ENCODE results near the gene RASA3.
"Not testable (repeated sequence)": the region's sequence is repeated elsewhere in the genome, so short reads cannot be mapped to it uniquely, and the experiment has no call there.

The RASA3 gene

DNA sequence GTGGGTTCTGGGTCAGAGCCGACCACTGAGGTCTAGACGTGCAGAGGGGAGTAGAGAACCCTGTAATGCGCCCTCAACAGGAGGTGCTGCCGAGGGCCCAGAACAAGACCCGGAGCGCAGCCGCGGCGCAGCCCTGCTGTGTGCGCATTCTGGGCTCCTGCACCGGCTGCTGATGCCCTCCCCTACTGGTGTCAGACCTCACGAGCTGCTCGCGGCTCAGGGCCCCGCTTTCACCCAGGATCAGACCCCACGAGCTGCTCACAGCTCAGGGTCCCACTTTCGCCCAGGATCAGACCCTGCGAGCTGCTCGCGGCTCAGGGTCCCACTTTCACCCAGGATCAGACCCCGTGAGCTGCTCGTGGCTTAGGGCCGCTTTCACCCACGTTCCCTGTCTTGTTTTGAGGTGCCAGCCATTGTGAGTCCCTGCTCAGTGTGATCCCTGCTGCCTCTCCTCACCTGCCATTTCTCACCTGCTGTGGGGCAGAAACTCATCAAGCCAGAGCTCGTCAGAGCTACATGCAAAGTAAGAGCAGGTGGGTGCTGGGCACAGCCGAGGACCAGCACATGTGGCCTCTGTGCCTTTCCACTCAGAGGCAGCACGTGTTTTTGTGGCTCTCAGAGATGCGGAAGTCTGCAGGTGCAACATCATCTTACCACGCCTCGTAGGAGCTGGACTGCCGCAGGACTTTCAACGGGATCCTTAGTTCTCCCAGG lies 111.5 kb downstream of the RASA3 start:
- DNase-seq (ENCODE audit: low read depth, low spot score) = no peak

DNA sequence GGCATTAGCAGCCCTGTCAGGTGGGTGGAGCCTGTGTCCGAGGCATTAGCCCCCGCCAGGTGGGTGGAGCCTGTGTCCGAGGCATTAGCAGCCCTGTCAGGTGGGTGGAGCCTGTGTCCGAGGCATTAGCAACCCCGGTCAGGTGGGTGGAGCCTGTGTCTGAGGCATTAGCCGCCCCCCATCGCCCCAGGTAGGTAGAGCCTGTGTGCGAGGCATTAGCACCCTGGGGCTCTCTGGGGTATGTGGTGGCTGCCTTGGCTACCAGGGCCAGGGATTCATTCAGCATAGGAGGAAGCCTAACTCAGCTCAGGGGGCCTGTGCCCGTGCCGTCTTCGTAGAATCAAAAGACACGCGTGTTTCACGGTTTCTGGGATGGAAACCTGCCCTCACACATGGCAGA lies 112.3 kb downstream of the RASA3 start:
- not testable (repeated sequence) for DNase-seq (ENCODE audit: low read depth, low spot score)

DNA sequence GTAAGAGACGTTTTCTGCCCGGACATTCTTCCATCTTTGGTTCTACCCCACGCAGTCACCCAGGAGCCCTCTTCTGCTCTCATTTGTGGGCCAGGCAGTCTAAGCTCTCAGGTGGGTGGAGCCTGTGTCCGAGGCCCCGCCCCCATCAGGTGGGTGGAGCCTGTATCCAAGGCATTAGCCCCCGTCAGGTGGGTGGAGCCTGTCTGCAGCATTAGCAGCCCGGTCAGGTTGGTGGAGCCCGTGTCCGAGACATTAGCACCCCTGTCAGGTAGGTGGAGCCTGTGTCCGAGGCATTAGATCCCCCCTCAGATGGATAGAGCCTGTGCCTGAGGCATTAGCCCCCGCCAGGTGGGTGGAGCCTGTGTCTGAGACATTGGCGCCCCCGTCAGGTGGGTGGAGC lies 113.1 kb downstream of the RASA3 start:
- peak; percentile 28 for DNase-seq (ENCODE audit: low read depth, low spot score)

- DNase-seq (ENCODE audit: low read depth, low spot score) = no peak
Measured at GRCh38 chr13:114018461-114019055, 113.9 kb downstream of the RASA3 start.

- DNase-seq (ENCODE audit: low read depth, low spot score) = no peak
Measured at GRCh38 chr13:114017966-114018365, 114.5 kb downstream of the RASA3 start.

DNA sequence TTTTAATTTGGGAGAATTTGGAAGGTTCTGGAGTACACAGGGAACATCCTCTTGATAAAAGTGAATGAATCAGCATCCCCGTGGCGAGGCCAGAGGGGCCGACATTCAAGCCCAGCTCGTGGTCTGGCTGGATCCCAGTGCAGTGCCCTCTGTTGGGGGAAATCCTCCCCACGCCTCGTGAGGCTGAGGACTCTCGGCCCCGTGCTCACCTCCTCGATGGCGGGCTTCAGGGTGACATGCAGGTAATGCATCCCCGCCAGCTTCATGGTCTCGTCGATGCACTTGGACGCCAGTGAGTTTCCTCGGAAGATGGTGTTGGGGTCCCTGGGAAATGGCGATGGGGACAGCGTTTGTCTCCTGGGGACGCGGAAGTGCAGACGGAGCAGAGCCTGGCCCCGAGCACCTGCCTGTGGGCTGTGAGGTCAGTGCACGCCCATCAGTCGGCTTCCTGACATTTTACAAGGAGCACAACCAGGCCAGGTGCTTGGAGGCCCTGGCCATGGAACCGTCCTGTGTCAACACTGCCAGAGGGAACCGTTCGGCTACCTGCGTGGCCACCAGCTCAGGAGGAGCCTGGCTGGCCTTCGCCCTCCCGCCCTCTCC lies 115.3 kb downstream of the RASA3 start:
- DNase-seq (ENCODE audit: low read depth, low spot score) = no peak

GRCh38 chr13:114016321-114017027 lies 115.9 kb downstream of the RASA3 start:
- no peak for DNase-seq (ENCODE audit: low read depth, low spot score)

DNA sequence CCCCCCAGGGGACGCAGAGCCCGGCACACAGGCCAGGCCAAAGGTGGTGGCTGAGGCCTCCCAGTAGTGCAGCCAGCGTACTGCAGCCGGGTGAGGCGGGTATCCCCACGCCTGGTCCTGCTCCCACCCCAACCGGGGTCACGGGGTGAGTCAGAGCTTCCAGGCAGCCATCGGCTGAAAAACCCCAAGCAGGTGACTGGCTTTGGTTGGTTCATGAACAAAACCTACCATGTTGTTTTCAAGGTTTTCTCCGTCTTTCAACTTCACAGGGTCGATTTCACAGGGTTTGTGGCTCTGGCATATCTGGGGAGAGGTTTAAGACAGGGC lies 116.5 kb downstream of the RASA3 start:
- no peak for DNase-seq (ENCODE audit: low read depth, low spot score)

DNA sequence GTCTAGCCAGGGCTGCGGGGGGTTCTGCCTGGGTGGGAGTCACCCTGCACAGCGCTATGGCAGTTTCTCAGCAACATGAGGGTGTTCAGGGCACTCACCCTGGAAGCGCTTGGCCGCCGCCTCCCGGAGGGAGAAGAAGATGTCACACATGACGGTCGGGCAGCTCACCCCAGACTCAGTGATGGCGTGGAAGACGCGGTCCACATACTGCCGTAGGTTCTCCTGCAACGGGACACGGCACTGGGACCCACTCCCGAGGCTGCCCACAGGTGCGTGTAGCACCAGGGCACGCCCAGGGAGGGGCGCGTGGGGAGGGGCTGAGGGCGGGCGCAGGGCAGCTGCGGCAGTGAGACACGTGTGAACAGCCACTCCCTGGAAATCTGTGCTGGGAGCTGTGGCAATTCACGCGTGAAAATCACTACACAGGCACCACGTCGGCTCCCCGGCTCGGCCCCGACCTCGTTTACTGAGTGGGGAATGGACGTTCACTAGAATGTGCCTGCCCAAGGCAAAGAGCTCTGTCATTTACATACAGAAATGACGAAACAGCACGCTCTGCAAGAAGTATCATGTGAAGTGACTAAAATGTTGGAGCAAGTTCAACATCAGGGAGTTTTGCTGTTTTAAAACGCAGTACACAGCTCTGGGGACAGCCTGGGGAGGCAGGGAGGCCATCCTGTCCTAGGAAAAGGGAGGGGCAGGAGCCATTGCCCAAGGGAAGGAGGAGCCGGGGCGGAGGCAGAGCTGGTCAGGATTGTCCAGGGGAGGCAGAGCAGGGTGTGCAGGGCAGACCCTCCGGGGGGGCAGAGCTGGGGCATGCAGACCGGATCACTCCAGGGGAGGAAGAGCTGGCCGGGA lies 117.1 kb downstream of the RASA3 start:
- no peak for DNase-seq (ENCODE audit: low read depth, low spot score)

DNA sequence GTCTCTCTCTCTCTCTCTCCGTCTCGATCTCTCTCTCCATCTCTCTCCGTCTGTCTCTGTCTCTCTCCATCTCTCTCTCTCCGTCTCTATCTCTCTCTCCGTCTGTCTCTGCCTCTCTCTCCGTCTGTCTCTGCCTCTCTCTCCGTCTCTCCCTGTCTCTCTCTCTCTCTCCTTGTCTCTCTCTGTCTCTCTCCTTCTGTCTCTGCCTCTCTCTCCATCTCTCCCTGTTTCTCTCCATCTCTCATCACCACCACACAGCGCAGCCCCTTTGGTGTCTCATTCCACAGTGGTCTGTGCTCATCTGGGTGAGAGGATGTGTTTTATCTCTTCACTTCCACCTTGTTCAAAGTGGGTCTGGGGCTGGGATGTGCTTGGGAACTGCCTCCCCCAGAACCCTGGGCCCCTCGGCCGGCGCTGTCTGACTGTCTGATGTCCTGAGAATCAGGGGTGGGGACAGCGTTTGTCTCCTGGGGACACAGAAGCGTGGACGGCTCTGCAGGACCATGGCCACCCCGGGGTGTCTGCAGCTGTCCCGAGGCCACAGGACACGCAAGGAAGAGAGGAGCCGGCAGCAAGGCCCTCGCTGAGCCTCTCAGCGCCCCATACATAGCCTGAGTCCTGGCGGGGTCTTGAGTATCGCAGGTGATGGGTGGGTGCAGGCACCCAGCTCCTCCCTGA lies 118.3 kb downstream of the RASA3 start:
- DNase-seq (ENCODE audit: low read depth, low spot score) = no peak

DNA sequence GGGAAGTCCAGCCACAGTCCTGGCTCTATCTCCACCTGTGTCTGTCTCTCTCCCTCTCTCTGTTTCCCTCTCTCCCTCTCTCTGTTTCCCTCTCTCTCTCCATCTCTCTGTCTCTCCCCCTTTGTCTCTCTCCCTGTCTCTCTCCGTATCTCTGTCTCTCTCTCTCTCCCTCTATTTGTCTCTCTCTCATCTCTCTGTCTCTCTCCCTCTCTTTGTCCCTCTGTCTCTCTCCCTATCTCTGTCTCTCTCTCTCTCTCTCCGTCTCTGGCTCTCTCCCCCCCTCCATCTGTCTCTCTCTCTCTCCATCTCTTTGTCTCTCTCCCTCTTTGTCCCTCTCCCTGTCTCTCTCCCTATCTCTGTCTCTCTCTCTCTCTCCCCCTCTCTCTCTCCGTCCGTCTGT lies 119.1 kb downstream of the RASA3 start:
- DNase-seq (ENCODE audit: low read depth, low spot score) = no peak

DNA sequence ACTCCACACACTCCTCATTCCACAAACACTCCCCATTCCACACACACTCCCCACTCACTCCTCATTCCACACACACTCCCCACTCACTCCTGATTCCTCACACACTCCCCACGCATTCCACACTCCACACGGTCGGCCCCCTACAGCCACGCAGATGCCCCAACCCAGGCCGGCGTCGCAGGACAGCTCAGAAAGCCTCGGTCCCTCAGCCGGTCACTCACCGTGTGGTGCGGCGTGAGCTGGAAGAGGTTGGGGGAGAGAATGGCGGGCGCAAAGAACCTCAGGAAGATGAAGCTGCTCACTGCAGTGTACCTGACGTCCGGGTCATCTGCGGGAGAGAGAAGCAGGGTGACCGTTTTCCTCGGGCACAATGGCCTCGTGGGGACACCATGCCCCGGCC lies 119.5 kb downstream of the RASA3 start:
- no peak for DNase-seq (ENCODE audit: low read depth, low spot score)

GRCh38 chr13:114012141-114012540 lies 120.3 kb downstream of the RASA3 start:
- DNase-seq (ENCODE audit: low read depth, low spot score) = no peak

DNA sequence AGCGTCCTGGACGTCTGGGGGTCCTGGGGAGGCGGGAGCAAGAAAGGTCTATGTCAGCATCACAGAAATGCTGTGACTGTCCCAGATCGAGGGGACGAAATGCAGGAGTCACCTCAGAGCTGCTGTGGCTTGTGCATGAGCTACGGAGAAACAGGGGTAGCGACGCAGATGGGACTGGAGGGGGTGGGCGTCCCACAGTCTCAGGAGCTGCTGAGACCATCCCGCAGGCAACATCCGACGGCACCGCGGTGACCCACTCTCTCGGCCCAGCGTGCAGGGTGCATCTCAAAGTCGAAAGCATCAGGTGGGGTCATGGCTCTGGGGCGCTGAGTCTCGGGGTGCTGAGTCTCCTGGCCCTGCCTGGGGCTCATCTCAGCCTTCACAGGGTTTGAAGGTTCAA lies 121.2 kb downstream of the RASA3 start:
- DNase-seq (ENCODE audit: low read depth, low spot score) = no peak

DNA sequence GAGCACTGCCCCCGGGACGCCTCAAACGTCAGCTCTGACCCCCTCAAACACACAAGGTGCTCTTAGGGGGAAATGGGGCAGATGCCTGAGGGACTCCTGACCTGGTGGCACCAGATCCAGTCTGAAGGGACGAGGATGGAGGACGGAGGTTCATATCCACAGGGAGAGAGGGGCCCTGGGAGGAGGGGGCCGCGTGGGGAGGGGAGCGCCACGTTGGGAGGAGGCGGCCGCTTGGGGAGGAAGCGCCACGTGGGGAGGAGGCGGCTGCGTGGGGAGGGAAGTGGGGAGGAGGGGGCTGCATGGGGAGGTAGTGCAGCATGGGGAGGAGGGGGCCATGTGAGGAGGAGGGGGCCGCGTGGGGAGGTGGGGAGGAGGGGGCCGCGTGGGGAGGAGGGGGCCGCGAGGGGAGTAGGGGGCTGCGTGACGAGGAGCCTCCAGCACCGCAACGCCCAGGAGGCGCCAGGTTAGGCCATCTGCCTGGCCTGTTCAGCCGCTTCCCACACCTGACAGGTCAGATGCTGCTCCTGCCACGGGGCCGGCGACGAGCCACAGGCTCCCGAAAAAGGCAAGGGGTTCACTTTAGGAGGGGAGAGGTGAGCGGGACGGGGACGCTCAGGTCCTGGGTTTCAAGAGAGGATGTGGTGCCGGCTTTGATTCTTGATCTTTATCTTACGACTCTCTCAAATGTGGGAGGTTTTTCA lies 121.9 kb downstream of the RASA3 start:
- no peak for DNase-seq (ENCODE audit: low read depth, low spot score)

DNA sequence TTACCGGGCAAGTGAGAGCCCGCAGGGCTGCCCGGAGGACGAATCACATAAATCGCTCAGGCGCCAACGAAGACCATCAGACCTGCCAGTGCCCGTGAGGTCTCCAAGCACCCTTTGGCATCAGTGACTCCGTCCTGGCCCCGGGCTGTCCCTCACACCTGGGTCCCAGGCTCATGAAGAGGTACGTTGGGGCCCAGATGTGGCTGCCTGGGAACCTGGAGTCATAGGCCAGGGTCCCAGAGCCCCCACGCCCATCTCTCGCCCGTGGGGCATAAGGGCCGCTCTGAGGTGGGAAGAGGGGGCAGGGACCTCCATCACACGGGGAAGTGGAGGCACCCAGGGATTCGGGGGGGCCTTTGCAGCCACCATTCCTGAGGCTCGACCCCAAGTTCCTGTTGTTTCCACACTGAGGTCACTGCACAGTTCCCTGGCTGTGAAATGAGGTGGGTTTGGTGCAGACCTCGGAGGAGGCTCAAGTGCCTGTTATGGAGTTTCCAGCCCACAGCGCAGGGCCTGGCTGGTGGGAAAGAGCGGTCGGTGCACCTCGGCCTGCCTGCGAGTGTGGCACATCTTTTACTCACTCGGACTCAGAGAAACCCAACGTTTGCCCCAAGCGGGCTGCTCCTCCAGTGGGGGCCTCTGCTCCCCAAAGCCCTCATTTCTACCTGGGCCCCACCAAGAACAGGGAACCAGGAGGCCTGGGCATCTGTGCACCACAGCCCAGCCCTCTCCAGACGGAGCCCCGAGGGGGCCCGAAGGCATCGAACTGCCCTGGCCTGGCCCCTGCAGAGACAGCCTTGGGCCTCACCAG lies 122.6 kb downstream of the RASA3 start:
- DNase-seq (ENCODE audit: low read depth, low spot score) = no peak

- DNase-seq (ENCODE audit: low read depth, low spot score) = no peak
Measured at GRCh38 chr13:114008964-114009589, 123.3 kb downstream of the RASA3 start.

DNA sequence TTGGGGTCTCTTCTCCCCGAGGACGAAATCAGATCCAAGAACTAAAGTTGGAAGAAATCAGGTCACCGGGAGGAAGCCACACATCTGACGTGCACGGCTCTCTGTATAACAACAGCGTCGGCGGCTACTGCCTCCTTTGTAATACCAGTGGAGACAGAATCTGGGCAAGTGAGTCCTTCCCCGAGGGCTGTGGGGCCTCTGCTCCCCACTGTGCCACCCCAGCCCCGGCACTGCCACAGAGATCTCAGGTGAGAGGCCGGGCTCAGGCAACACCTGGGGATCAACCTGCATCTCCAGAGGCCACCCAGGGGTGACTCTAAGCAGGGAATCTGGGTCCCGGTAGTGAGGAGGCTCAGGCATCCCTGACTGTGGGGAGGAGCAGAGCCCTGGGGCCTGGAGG lies 124.9 kb downstream of the RASA3 start:
- DNase-seq (ENCODE audit: low read depth, low spot score) = no peak

- DNase-seq (ENCODE audit: low read depth, low spot score) = no peak
Measured at GRCh38 chr13:114005206-114005724, 127.2 kb downstream of the RASA3 start.

Measured in iPS DF 19.7 (cell line).